GM19328 (cell line): ENCODE results near the gene VPS13D.
"Not testable (repeated sequence)": the region's sequence is repeated elsewhere in the genome, so short reads cannot be mapped to it uniquely, and the experiment has no call there.

Experiments used
- ATAC-seq: cut with Tn5 transposase; IDR thresholded peaks from one replicate; pipeline ENCODE4 v1.9.1; 2021; ENCODE audit warnings: mild to moderate bottlenecking, moderate library complexity; ENCODE audit not compliant: unreplicated experiment

Gene VPS13D

DNA sequence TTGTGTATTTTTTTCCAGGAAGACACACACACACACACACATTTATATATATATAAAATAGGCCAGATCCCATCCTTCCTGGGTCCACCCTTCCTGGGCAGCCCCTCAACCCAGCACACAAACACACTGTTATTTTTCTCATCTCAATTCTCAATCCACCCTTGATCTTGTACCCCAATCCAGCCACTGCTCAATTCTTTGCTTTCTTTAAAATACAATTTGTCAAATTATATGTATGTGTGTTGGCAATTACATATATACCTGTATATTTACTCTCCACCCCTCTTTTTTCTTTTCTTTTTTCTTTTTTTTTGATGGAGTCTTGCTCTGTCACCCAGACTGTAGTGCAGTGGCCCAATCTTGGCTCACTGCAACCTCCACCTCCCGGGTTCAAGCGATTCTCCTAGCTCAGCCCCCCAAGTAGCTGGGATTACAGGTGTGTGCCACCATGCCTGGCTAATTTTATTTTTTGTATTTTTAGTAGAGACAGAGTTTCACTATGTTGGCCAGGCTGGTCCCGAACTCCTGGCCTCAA is 299.9 kb downstream of the VPS13D start:
- ATAC-seq: no peak

DNA sequence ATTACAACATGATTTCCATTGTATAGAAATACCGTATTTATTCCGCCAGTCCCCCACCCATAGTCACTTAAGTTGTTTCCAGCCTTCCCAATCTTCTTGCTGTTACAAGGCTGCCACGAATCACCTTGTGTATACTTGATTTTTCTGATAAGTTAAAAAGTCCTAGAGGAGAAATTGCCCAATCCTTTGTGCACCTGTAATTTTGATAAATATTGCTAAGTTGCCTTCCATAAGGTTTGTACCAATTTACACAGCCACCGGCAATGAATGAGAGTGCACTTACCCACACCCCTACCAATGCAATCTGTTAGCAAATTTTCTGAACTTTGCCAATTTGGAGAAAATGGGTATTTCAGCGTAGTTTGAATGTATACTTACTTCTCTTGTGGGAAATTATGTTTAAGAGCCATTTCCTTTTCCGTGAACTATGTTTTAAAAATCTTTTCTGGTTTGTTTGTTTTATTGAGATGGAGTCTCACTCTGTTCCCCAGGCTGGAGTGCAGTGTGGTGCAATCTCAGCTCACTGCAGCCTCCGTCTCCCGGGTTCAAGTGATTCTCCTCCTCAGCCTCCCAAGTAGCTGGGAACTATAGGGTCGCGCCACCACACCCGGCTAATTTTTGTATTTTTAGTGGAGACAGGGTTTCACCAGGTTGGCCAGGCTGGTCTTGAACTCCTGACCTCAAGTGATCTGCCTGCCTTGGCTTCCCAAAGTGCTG is 300.8 kb downstream of the VPS13D start:
- no peak for ATAC-seq

DNA sequence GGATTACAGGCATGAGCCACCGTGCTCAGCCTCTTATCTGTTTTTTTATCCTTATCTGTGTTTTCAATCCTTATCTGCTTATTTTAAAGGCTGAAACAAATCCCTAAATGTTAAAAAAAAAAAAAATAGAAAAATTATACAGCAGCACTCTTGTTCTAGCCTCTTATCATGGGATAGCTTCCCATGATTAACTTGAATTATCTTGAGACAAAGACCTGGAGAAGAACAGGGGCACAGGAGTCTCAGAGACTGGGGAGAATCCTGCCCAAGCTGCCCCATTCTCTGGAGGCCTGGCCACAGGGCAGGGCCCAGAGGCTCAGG is 301.3 kb downstream of the VPS13D start:
- no peak for ATAC-seq

DNA sequence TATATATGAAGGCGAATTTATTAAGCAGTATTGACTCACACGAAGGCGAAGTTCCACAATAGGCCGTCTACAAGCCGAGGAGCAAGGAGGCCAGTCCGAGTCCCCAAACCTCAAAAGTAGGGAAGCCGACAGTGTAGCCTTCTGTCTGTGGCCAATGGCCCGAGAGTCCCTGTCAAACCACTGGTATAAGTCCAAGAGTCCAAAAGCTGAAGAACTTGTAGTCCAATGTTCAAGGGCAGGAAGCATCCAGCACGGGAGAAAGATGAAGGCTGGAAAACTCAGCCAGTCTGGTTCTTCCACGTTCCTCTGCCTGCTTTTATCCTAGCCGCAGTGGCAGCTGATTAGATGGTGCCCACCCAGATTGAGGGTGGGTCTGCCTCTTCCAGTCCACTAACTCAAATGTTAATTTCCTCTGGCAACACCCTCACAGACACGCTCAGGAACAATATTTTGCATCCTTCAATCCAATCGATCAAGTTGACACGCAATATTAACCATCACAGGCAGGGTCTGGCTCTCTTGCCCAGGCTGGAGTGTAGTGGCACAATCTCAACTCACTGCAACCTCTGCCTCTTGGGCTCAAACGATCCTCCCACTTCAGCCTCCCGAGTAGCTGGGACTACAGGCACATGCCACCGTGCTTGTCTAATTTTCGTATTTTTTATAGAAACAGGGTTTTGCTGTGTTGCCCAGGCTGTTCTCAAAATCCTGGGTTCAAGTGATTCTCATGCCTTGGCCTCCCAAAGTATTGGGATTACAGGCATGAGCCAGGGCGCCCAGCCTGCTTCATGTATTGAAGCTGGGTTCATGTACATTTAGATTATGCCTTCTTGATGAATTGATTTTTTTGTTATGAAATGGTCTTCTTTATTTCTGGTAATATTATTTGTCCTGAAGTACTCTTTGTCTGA is 302.8 kb downstream of the VPS13D start:
- no peak for ATAC-seq

DNA sequence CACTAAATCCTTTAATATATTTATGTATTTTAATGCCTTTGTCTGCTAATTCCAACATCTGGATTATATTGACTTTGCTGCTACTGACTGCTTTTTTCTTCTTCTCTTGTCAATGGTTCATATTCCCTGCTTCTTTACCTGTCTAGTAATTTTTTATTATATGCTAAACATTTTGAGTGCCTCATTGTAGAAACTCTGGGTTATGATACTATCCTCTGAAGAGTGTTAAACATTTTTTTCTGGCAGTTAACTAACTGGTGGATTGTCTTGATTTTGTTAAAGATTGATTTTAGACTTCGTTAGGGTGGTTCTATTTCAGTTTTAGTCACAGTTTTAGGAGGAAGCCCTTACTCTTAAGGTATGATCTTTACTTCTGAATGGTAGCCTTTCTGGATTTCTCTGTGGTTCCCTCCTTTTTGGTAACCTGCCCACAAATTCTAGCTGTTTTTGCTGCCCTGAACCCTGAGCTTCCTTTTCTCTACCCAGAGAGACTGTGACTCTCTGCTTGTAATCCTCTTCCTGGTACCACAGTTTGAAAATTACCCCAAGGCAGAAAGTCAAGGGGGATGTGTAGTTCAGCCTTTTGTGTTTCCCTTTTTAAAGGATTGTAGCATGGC is 306.3 kb downstream of the VPS13D start:
- ATAC-seq: no peak

DNA sequence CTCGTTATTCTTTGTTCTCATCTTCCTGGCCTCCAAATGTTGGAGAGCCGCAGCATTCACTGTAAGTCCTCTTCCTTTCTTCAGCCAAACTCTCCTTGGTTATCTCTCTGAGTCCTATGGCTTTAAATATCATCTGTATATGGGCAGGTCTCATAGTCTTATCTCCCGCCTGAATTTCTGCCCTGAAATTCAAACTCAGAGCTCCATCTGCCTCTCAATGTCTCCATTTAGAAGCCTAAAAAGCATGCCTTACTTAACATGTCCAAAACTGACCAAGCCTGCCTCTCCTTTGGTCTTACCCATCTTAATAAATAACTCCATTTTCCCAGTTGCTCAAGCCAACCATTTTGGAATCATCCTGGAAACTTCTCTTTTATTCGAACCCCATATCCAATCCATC is 307.5 kb downstream of the VPS13D start:
- no peak for ATAC-seq

DNA sequence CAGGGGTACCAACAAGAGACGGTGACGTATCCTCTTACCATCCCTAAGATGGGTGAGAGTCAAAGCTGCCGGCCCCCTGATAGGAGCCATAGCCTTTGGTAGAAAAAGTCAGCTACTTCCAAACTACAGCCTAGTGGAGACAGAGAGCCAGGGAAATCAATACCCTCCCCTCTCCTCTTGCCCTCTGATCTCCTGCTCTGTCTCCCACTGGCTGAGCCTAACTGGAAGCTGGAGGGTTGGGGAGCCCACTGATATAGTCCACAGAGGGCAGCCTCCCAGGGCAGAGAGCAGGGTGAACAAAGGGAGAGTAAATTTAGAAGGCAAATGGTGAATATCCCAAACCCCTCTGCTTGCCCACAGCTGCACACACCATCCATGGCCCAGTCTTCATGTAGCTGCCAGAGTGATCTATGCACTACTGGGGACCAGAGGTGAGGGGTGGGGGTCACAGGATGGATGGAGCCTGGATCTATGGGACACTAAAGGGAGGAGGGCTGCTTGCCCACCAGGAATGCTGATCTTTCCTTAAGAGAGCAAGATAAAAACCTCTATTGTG is 308.2 kb downstream of the VPS13D start:
- ATAC-seq: no peak

DNA sequence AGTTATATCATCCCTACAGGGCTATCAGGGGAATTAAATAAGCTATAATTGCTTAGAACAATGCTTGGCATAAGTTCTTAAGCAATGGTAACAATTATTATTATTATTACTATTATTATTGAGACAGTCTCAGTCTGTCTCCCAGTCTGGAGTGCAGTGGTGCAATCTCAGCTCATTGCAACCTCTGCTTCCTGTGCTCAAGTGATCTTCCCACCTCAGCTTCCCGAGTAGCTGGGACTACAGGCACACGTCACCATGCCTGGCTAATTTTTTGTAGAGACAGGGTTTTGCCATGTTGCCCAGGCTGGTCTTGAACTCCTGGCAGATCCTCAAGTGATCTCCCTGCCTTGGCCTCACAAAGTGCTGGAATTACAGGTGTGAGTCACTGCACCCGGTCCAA is 308.7 kb downstream of the VPS13D start:
- not testable (repeated sequence) for ATAC-seq

DNA sequence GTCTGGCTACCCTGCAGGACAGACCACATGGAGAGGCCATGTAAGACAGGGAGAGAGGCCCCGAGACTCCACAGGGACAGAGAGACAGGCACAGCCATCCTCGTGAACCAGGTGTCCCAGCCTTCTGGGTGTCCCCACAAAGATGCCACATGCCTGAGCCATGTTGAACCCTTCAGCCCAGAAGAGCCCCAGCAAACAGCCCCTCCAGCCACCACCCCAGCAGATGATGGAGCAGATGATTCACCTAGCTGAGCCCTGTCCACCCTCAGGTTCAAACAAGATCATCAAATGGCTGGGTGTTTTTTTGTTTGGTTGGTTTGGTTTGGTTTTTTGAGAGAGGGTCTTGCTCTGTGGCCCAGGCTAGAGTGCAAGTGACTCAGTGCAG is 309.5 kb downstream of the VPS13D start:
- no peak for ATAC-seq

DNA sequence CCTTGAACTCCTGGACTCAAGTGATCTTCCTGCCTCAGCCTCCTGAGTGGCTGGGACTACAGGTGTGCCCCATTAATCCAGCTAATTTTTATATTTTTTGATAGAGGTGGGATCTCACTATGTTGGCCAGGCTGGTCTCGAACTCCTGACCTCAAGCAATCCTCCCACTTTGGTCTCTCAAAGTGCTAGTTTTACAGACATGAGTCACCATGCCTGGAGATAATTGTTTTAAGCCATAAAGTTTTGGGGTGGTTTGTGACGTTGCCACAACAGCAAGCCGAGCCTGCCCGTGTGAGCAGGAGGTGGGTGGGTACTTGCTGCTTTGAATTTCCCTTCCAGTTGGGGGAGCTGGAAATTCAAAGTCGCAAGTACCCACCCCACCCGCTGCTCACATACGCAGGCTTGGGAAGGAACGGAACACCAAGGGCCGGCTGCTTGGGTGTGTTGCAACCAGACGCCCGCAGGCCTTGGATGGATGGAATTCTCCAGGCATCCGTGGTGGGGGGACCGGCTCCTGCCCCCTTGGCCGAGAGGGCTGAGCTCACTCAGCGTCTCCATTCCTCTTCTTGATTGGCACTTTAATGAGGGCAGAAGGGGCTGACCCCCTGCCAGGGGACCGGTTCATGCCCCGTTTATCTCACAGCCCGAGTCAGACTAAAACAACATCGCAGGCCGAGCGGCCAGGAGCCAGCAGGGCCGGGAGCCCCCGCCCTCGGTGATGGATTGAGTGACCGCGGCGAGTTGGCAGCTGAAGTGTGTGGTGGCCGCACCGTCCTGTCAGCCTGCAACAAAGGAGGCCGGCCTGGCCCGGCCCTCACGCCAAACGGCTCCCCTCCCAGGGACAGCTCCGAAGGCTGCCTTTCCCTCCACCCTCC is 310.1 kb downstream of the VPS13D start:
- no peak for ATAC-seq

DNA sequence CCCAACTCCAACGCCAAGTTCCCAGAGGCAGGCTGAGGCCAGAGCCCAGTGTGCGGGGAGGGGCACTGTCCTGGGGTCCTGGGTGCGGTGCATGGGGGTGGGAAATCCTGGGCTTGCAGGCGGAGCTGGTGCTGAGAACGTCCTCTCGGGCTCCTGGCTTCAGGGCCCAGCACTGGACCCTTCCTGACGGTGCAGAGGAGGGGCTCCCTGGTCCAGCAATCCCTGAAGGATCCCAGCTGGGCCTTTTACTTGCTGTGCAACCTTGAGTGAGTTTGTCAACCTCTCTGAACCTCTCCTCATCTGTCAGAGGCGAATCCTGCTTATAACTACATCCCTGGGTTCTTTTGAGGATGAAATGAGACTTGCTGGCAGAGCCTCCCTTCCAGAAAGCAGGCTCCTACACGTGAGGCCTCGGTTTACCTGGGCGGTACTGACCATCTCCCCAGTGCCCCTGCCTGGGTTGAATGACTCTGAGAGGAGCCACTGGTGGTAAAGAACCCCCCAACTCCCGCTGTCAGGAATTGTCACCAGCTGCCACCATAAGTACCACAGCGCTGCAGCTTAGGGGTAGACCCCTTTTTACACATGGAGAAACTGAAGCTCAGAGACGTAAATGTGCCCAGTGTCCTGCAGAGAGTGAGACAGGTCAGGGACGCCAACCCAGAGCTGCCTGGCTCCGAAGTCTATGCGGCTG is 310.9 kb downstream of the VPS13D start:
- ATAC-seq: no peak

DNA sequence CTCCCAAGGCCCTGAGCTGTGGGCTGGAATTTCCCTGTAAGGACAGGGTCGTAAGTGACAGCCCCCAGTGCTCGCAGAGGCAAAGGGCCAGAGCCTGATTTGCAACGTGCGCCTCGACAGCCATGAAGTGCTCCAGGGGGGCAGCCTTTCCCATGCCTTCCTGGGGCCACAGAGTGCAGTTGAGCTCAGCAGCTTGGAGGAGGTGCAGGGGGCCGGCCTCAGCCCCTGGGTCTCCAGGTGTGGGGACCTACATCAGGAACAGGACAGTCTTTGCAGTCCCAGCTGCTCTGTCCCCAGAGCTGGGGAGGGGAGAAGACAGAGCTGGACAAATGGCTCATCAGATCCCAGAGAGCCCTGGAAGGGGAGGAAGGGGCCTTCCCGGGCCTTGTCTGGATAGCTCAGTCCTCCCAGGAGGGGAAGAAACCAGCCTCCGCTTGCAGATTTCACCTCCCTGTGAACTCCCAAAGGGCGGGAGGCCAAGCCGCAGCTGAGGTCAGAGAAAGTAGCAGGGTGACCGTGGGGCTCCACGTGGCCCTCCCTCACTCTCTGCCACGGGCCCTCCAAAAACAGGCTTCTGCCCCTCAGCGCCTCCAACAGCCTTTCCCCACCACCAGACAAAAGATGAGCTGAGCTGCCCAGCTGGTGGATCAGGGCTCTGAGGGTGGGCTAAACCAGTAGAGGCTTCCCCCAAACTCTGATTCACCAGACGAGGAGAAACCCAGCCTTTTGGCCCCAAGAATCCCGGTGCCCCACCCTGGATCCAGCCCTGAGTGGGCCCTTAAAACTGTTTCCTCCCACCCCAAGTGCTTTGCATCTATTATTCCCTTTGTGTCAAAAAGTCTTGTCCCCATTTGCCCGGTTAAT is 311.7 kb downstream of the VPS13D start:
- ATAC-seq: no peak

DNA sequence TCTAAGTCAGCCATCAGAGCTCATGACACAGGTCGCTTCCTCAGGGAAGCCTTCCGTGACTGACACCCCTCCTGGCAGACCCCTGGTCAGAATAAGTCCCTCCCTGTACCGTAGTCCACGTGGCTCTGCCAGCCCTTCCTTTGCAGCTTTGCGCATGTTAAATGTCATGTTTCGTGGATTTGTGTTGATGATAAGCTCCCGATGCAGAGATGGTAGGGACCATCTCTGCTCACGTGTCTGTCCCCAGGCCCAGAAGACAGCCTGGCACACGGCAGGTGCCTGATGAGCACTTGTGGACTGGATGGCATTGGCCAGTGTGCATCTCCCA is 312.3 kb downstream of the VPS13D start:
- ATAC-seq: no peak

DNA sequence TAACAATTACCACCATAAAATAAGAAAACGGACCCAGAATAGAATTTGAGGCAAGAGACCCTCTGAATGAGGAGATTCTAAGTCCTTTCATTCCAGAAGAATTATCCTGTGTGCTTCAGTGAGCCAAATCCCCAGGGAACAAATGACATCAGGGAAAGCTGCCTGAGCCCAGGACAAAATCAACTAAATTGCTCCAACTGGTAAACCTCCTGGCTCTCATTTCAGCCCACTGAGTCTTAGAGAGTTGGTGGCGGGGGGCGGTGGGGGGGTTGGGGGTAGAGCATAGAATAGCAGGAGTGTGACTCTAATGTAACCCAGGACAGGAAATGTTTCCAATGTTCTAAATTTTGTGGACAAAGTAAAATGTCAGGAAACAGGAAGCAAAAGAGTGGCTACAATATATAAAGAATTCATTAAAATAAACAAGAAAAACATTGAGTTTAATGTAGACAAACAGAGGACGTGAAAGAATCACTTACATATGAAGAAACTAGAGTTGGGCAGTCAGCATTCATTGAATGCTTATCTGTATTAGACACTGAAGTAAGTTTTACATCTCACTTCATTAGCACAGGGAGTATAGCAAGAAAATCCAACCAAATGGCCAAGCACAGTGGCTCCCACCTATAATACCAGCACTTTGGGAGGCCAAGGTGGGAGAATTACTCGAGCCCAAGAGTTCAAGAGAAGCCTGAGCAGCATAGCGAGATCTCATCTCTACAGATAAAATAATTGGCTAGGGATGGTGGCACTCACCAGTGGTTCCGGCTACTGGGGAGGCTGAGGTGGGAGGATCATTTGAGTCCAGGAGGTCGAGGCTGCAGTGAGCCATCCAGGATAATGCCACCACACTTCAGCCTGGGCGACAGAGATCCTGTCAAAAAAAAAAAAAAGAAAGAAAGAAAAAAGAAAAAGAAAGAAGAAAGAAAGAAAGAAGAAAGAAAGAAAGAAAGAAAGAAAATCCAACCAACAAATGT is 313.1 kb downstream of the VPS13D start:
- no peak for ATAC-seq

DNA sequence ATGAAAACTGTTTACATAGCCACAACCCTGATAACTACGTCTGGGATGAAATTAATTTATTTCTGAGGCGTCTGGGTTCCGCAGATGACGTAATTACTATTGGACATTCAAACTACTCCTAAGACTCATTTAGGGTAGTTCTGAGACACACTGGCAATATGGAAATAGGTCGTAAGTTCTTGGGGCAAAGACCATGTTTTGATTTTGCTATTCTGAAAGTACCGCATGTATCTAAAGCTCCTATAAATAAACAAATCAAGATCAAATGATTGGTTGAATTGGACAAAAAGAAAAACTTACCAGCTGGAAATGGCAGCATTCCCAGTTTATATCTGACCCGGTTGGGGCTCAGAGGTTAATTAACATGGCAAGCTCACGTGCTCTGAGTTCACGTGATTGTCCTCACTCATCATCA is 313.9 kb downstream of the VPS13D start:
- ATAC-seq: no peak

DNA sequence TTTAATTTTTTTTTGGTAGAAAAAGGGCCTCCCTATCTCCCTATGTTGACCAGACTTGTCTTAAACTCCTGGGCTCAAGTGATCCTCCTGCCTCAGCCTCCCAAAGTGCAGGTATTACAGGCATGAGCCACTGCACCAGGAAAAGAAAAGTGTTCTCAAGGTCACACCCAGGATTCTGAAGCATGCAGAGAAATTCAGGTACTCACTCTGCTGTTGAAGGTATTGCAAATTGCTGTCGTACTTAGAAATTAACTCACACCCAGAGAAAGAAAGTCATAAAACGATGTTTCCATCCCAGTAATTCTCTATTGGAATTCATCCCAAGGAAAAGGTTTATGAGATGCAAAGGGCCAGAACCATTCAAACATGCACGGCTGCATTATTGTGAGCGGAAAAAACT is 314.5 kb downstream of the VPS13D start:
- no peak for ATAC-seq

DNA sequence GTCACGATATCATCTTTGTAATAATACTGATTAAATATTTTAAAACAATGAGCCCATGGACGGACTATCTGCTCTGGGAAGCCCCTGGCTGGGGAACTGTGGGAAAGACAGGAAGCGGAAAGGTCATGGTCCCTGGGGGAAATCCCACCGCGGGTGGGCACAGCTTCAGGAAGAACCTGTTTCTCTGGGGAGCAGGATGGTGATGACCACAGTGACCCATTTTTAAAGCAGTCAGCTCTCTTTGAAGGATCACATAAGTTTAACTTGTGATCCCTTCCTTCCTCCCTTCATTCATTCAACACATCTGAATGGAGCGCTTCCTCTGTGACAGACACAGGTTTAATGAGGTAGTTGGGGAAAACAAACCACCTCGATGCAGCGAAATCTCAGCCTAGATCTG is 315.2 kb downstream of the VPS13D start:
- ATAC-seq: no peak
